HG03354 (cell line): ENCODE results near the gene ALOXE3.
"Not testable (repeated sequence)": the region's sequence is repeated elsewhere in the genome, so short reads cannot be mapped to it uniquely, and the experiment has no call there.

ENCODE experiments used
- ATAC-seq: cut with Tn5 transposase; IDR thresholded peaks from one replicate; pipeline ENCODE4 v1.9.1; 2021; ENCODE audit warnings: mild to moderate bottlenecking; ENCODE audit not compliant: unreplicated experiment, poor library complexity, severe bottlenecking

ALOXE3 gene

DNA sequence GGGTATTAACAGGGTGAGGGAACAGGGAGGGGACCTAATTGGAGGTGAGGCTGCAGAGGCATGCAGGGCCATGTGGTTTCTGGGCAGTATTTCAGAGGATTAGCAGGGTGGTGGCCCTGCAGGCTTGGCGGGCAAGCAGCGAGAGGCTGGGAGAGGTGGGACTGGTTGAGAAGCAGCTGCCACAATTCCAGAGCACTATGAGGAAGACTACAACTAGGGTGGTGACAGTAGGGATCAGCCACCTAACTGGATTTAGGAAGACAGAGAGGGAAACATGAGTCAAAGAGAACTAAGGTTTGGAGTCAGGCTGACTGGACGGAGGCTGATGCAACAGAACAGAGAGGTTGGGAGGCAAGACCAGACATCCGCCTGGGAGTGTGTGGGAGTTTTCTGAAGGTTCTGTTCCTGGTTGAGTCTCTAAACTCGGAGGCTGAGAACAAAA is 12.3 kb downstream of the ALOXE3 start:
- no peak for ATAC-seq

DNA sequence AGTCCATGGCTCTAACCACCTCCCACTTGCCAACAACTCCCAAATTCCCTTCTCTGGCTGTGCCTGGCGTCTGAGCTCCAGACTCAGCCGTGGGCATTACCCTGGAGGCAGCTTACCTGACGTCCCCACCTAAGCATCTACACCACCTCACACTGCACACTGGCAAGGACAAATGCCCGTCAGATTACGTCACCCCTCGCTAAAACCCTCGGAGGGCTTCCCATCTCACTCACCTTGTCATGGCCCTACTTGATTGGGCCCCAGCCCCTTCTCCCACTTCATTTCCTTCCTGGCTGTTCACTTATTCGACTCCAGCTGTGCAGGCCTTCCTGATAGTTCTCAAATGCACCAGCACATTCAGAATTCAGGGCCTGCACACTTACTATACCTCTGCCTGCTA is 13.4 kb downstream of the ALOXE3 start:
- no peak for ATAC-seq

DNA sequence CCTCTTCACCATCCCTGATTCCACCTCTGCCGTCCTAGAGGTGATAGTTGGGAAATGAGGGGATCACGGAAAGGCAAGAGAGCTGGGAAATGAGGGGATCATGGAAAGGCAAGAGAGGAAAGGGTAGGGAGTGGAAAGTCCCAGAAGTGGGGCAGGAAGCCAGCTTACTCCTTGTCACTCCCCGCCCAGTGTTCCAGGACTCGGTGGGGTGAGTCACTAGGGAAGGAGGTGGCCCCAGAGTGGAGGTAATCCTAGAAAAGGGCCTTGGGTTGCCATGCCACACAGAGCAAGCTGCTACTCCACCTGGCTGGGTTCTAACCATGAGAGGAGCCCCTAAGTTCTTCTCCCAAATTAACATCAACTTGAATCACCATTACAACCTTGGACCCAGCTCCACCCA is 14.8 kb downstream of the ALOXE3 start:
- ATAC-seq: no peak

DNA sequence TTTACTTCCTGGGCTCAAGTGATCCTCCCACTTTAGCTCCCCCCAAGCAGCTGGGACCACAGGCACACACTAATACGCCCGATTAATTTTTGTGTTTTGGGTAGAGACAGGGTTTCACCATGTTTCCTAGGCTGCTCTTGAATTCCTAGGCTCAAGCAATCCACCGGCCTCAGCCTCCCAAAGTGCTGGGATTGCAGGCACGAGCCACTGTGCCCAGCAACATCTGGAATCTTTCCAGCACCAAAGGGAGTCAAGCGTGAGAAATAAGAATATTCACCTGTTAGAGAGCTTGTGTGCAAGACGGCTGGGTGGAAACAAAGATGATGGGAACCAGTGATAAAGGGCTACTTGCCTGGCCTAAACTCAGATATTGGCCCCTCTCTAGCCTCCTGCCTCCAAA is 16.6 kb downstream of the ALOXE3 start:
- ATAC-seq: no peak

DNA sequence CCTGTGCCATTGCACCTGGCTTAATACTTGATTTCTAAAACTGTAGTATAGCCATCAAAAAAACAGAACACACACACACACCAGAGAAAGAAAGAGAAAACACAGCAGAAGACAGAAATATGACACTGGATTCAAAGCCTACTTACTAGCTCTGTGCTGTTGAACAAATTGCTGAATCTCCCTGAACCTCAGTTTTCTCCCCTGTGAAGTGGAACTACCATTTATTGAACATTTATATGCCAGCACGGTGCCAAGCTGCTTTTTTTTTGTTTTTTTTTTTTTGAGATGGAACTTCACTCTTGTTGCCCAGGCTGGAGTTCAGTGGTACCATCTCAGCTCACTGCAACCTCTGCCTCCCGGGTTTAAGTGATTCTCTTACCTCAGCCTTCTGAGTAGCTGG is 17.6 kb downstream of the ALOXE3 start:
- no peak for ATAC-seq

DNA sequence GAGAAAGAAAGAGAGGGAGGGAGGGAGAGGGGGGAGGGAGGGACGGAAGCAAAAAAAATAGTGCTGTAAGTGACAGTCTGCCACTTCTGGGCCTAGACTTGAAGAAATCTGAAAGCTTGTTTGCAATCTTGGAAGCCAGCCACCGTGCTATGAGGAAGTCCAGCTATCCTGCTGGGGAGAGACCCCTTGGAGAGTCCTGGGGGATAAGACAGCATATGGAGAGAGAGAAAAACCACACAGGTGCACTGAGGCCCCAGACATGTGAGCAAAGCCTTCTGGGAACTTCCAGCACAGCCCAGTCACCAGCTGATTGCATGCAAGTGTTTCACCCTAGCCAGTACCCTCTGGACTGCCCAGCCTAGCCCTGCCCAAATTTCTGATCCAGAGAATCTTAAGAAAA is 18.2 kb downstream of the ALOXE3 start:
- no peak for ATAC-seq

DNA sequence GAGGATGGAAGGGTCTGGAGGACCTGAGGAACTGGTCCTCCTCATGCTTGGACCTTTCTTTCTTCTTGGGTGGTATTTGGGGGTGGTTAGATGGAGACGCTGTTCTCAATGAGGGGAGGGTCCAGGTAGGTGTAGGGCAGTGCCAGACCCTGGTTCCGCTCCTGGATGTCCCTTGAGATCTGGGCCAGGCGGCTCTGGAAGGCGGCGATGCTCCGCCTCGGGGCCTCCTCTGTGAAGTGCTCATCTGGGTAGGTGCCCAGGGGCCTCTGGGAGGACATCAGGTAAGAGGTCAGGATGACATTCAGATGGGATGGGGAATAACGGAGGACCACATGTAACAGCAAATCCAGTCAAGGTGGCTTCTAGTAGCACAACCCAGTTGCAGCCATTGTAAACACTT is 21.8 kb downstream of the ALOXE3 start:
- ATAC-seq: no peak

DNA sequence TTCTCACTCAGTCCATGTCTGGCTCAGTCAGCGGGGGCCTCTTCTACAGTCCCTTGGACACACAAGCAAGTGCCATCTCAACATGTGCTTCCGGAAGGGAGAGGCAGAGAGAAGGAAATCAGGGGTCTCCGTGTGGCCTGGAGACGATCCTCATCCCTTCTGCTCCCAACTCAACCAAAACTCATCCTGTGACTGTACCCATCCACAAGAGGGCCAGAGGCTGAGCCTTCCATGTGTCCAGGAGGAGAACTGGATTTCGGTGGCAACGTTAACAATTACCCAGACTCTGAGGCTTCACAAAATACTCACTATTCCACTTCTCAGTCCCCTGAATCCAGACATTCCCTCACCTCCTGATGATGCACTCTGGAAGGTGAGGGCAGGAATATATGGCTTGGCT is 23.0 kb downstream of the ALOXE3 start:
- ATAC-seq: no peak

DNA sequence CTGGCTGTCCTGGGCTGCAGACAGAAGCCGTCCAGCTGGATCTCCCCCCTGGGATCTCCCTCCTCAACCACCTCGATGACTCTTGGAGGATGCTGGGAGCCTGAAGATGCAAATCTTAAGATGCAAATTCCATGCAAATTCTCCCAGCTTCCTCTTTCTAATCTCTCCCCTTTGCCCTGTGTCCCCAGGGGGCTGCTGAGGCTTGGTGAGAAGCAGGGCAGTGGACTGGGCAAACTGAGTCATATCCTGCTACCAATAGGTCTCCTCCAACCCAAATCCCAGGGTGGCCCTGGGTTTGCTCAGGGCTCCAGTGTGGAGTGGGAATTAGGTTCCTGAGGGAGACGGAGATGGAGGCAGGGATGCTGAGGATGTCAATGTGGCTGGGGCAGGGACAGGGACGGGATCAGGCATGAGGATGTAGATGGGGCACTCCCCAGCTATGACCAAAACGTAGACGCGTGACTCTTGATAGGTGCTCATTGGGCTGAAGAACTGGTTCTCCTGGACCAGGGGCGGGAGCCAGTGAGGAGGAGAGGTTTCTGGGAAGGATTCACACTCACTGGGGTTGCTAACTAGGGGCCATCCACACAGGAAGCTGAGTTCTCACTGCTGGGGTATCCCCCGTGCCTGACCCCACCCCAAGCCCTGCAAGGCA is 27.2 kb downstream of the ALOXE3 start:
- peak; percentile 79 for ATAC-seq

DNA sequence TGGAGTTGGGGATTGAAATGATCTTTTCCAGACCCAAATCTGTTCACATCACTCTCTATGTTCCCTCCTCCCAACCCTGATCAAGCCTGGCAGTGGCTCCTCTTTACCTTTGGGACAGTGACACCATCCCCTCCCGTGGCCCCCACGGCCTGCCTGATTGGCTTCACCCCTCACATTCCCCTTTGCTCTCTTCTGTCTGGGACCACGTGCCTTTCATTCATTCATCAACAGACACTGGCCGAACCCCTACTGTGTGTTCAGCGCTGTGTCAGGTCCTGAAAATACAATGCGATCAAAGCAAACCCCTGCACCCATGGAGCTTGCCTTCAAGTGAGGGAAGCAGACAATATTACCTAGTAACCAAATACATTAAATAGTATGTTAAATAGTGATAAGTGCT is 28.6 kb downstream of the ALOXE3 start:
- no peak for ATAC-seq

DNA sequence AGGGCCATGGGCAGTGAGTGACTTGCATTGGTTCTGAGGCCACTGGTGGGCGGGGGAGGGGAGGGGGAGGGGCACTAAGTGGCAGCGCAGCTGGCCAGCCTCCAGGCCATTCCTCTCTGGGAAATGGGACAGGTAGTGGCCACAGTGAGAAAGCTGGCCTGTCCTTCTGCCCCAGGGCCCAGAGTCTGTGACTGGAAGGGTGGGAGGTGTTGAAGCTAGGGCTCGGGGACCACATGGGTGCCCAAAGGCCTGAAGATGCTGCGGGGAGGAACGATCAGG is 30.4 kb downstream of the ALOXE3 start:
- no peak for ATAC-seq

DNA sequence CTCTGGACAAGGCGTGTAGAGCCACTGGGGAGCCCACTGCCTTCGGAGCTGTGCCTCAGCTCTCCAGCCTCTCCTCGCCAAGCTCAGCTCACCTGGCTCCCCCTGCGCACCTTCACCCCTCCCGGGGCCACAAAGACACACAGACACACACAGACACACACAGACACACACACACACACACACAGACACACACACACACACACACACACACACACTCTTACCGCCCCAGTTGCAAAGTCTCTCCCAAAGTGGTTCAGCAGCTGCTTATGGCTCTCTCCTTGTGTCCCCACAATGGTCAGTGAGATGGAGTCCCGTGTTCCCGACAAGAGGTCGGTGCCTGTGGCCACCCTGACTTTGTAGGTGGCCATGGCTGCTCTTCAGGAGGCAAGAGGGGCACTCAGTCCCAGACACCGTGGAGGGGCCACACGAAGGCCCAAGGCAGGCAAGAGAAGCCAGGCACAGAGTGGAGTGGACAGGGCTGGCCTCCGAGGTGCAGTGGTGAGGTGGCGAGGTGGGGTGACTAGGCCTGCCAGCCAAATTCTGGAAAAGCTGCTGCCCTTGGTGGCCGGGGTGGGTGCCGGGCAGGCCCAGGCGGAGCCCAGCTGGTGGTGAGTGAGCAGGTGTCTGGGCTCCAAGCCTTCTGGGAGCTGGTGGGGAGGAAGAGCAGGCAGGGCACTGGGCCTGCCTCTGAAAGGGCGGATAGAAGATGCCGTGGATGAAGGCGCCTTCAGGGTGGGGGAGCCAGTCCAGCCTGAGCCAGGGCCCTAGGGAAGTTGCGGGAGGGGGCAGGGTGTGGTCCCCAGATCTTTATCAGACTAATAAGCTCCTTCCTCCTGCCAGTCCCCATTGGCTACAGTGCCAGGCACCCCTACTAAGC is 31.0 kb downstream of the ALOXE3 start, which contains the start of gene ALOX12B:
TSS of gene ALOX12B (minus strand) at position 642 of the 877 bp plus-strand sequence. CDS start at position 368, 274 bp downstream.
- no peak for ATAC-seq

DNA sequence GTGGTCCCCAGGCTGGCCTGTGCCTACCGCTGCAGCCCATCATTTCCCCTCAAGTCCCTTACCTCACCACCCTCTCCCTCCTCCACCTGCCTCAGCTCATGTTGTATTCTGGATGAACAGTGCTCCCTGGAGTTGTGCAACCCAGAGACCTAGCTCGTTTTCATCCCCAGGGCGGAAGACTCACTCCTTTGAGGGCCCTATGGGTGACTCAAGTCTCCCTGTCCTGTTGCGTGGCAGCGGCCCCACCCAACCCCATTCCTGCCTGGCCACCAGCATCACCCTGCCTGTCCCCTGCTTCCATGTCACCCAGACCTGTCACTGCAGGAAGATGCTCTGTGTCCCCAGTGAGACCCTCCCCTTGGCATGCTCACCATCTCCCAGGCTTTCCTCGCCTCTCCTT is 34.1 kb downstream of the ALOXE3 start:
- ATAC-seq: no peak

DNA sequence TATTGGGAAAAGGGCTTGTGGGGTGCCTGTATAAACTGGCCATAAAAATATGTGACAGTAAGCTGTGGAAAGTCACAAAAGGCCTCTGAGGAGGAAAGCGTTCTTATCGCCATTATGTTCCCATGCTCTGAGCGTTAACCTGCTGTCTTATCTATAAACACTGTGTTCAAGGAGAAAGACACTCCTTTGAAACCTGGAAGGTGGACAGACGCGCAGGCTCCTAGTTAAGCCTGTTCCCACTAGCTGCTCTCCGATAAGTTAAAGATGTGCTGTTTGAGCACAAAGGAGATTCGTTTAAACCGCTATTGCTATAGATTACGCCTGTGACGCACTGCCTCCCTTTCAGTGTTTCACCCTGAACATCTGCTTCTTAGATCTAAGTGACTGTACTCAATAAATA is 36.0 kb downstream of the ALOXE3 start:
- ATAC-seq: no peak

DNA sequence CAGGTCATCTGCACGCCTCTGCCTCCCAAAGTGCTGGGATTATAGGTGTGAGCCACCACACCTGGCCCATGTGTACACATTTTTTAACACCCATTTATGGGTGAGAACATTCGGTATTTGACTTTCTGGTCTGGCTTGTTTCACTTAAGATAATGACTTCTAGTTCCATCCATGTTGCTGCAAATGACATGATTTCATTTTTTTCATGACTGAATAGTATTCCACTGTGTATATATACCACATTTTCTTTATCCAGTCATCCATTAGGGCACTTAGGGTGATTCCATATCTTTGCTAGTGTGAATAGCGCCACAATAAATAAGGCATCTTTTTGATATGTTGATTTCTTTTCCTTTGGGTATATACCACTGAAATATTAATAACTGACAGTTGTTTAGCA is 36.4 kb downstream of the ALOXE3 start:
- ATAC-seq: no peak

DNA sequence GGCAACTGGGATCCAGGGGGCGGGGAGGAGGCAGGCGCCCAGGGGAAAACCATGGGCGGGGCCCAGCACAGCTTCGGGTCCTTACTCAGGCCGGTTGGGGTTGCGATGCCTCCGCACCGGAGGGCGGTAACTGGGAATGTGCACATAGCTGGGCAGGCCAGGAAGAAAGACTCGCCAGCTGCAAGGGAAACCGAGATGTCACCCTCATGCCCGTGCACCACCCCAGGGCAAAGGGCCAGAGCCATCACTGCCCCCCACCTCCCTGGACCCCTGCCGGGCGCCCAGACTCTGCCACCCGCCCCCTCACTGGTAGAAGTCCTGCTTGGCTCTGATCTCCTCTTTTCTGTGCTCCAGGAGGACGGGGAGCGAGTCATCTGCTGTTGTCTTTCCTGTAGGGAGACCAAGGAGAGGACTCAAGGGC is 37.5 kb downstream of the ALOXE3 start:
- no peak for ATAC-seq

DNA sequence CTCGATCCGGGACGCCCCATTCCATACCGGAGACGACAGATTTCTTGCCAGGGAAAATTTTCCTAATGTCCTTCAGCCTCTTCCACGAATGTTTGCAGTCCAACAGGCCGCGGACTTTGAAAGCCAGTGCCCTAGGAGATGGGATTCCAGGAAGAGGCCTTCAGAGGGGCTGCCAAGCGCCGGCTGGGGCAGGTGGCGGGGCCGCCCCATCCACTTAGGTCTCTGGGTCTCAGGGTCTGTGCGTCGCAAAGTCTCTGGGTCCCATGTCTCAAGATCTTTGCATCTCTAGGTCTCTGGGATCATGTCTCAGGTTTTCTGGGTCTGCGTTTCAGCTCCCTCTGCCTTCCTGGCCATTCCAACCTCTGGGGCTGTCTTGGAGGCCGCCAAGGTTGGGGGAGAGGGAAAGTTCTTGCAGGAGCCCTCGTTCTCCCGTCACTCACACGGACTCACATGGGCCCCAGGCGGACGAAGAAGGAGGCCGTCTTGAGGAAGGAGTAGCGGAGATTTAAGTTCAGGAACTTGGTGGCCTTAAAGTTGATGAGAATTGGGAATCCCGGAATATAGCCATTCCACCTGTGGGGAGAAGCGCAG is 38.0 kb downstream of the ALOXE3 start:
- ATAC-seq: no peak

DNA sequence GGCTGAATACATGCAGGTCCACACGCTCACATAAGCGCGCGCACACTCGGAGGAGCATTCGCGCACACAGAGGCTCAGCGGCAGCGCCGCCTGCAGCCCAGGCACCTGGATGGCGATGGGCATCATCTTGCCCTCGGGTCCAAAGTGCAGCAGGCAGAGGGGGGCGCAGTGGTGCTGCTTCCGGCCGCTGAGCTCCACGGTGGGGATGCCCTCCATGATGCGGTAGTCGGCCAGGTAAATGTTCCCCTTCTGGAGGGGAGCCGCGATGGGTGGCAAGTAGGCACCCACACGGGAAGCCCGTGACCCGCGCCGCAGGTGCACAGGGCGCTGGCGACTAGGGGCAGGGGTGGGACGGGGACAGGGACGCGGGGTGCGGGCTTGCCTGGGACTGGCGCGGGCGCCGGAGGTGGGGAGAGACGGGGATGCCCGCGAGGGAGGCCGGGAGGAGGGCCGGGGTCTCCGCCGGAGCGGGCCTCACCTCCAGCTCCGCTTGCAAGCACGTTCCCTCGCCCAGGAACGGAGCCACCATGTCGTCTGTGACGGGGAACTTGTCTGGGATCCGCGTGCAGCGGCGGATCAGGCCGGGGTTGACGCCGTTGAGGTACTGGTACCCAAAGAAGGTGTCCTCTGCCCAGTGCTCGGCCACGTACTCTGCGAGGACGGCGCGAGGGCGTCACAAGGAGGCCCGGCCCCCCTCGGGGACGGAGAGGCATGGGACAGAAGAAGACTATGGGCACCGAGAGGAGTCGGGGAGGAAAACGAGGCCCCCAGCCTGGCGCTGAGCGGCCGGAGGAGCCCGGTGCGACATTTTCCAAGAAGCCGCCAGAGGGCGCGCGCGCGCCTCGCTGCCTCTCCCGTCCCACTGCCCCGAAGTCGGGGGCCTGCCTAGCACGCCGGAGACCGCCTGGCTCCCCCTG is 38.8 kb downstream of the ALOXE3 start:
- peak; percentile 66 for ATAC-seq

DNA sequence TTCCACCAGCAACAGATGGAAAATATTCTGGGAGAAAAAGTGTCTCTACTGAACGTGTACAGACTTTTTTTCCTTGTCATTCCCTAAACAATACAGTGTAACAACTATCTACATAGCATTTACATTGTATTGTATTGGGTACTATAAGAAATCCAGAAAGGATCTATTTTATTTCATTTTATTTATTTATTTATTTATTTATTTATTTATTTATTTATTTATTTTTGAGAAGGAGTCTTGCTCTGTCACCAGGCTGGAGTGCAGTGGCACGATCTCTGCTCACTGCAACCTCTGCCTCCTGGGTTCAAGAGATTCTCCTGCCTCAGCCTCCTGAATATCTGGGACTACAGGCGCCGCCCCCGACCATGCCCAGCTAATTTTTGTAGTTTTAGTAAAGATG is 40.4 kb downstream of the ALOXE3 start:
- ATAC-seq: not testable (repeated sequence)
